CD4-positive, alpha-beta T cell treated with Interleukin-1 beta for 1 hour (primary cell): Measurements from ENCODE around the gene SCFD1.

Experiments
- DNase-seq, 2 donors: peaks; one replicate each; pipeline ENCODE4 v3.0.0-alpha.2; 2020 to 2022

The SCFD1 gene

GRCh38 chr14:30759172-30760125 lies 137.3 kb downstream of the SCFD1 start:
- no peak for DNase-seq

- no peak for DNase-seq
Measured at GRCh38 chr14:30763891-30764290, 141.8 kb downstream of the SCFD1 start.

- no peak for DNase-seq
Measured at GRCh38 chr14:30767624-30768023, 145.5 kb downstream of the SCFD1 start.

- no peak for DNase-seq
Measured at GRCh38 chr14:30768791-30769190, 146.7 kb downstream of the SCFD1 start.

GRCh38 chr14:30770376-30770775 lies 148.3 kb downstream of the SCFD1 start:
- DNase-seq, result no peak

GRCh38 chr14:30771595-30771994 lies 149.5 kb downstream of the SCFD1 start:
- no peak for DNase-seq

- DNase-seq, result no peak
Measured at GRCh38 chr14:30779210-30779609, 157.1 kb downstream of the SCFD1 start.
